ENCODE results near the gene LIX1L.
A peak's percentile ranks its signal among the peaks of the same experiment; 100 is the strongest.

The LIX1L gene

GRCh38 chr1:145893306-145894055, 64.3 kb downstream of the LIX1L start:
- no peak for DNase-seq (ENCODE audit: low read depth)

DNA sequence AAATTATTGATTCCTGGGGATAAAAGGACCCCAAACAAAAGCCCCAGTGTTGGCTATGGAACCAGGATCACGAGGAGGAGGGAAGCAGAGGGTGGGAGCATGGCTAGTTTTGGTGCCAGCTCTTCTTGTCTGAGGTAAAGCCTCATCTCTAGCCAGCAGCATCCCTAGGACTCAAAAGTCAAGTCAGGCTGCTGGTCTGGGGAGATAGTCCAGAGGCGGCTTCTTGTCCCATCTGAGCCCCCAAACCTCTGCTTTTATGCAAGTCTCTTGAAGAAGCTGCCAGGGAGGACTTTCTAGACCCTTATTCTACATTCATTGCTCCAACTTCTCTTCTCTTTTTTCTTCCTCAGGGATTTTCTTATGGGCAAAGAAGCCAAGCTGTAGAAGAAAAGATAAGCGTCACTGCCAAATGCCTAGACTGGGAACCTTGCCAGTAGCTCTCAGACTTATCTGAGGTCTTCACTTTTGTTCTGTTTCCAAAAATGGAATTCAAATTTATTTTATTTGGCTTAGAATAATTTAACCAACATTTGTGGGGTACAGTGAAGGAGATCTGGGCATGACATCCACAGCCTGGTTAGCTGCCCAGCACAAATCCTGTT, 65.2 kb downstream of the LIX1L start:
- DNase-seq (ENCODE audit: low read depth) = no peak

GRCh38 chr1:145891587-145892485, 66.0 kb downstream of the LIX1L start:
- DNase-seq (ENCODE audit: low read depth) = peak; percentile 49

DNA sequence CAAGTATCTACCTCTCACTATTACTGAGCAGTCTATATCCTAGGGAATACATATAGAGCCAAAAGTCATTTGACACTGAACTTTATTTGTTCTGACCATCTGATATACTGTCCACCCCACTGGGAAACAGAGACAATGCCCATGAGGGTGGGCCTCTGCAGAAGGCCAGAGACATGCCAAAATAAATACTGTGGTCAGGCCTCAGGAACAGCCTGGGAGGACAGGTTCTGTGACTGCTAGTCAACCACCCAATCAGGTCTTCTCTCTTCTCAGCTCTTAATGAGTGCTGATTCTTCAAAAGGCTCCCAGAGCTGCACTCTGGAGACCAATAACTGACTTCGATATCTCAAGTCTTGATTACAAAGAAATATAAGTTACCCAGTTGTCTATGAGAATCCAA, 66.7 kb downstream of the LIX1L start:
- DNase-seq (ENCODE audit: low read depth) = no peak

DNA sequence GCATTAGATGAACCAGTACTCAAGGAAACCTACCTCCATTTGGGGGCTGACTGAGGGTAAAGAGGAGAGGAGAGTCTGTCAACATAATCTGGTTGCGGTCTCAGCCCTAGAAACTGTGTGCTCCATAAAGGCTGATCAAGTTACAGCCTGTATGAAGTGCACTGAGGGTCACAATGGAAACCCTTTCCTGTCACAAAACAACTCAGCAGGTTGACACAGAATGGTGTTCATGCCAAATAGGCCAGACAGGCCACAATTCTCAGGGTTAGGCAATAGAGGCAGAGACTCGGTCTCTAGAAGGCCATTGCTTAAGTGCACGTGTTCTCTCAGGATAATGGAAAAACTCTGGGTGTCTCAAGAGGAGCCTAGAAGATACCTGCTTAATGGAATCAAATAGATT, 68.1 kb downstream of the LIX1L start:
- DNase-seq (ENCODE audit: low read depth) = no peak

DNA sequence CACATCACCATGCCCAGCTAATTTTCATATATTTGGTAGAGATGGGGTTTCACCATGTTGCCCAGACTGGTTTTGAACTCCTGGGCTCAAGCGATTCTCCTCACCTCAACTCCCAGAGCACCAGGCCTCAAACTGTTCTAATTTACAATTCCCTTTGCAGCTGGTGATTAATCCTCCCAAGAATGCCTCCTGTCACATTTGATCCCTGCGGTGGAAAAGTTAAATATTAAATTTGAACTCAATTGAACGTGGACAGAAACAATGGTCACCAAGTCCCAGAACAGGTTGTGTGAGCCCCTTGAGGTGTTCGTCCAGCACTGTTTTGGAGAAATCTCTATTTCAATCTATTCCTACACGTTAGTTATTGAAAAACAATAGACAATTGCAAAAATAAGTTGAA, 70.2 kb downstream of the LIX1L start:
- no peak for DNase-seq (ENCODE audit: low read depth)

- DNase-seq (ENCODE audit: low read depth) = no peak
Observed at GRCh38 chr1:145886816-145887215, 71.0 kb downstream of the LIX1L start.

DNA sequence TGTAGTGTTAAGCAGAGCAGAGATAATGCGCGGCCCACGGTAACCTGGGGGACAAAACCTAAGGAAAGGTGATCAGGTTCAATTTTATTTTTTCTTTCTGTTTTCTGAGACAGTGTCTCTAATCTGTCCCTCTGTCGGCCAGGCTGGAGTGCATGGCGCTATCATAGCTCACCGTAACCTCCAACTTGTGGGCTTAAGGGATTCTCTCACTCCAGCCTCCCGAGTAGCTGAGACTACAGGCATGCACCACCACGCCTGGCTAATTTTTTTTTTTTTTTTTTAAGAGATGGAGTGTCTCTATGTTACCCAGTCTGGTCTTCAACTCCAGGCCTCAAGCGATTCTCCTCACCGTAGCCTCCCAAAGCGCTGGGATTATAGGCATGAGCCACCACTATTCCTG, 71.4 kb downstream of the LIX1L start:
- DNase-seq (ENCODE audit: low read depth) = no peak

- DNase-seq (ENCODE audit: low read depth) = no peak
Observed at GRCh38 chr1:145885738-145886287, 72.0 kb downstream of the LIX1L start, which contains the start of gene ANKRD35. Gene ANKRD35 (minus strand): TSS chr1:145885866. CDS start chr1:145885758, 108 bp downstream.

- DNase-seq (ENCODE audit: low read depth) = no peak
Observed at GRCh38 chr1:145884675-145885074, 73.1 kb downstream of the LIX1L start.
